T-helper 9 cell (primary cell): ENCODE data around the gene KLHL11.

Source experiments
- DNase-seq: peaks from one replicate; pipeline ENCODE4 v3.0.0-alpha.2; 2020
- total RNA-seq, 2 donors: gene quantifications; one replicate each; lab custom pipeline; 2026; lab: John Stamatoyannopoulos, UW

KLHL11 gene
- 47.0 to 65.9 reads per million in 2 donors for total RNA-seq

- peak; percentile 85 for DNase-seq
These were observed at the start of gene KLHL11 for GRCh38 chr17:41864836-41865595. TSS of gene KLHL11 (minus strand) at chr17:41865423. CDS start at chr17:41865370, 53 bp downstream.

DNA sequence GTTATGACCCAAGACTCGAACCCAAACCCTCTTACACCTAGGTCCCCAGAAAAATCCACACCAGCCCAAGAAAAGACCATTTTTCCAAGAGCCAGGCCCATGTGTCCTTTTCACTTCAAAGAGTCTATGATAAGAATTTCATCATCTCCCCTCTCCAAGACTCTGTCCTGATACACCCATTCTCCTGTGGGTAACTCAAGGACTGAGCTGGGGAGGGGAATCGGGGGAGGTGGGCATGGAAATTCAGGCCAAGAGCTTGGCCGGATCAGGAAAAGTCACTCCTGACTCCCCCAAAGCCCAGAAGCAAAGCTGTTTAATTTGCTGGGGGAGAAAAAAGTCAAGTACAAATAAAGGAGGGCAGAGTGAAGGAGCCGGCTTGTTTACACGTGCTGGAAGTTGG lies 49.8 kb upstream of the KLHL11 start:
- no peak for DNase-seq

DNA sequence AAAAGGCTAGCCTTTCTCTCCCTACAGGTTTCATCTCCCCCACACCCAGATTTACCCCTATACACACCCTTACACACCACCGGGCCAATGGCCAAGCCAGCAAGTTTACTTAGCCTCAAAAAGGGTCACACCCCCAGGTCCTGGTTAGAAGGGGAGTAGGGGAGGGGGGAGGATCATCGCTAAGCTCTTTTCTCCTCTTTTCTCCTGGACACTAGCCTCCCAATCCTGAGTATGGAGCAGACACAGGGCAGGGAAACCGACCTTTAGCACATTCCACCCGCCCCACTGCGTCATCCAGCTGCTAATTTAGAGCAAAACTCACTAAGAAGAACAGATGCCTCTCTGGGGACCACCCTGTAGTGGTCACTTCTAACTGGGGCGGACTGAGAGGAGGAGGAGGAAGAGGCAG lies 49.1 kb upstream of the KLHL11 start:
- DNase-seq = no peak

- DNase-seq = no peak
These were observed 48.6 kb upstream of the KLHL11 start for GRCh38 chr17:41913798-41914197.

GRCh38 chr17:41912925-41913324 lies 47.7 kb upstream of the KLHL11 start:
- no peak for DNase-seq

DNA sequence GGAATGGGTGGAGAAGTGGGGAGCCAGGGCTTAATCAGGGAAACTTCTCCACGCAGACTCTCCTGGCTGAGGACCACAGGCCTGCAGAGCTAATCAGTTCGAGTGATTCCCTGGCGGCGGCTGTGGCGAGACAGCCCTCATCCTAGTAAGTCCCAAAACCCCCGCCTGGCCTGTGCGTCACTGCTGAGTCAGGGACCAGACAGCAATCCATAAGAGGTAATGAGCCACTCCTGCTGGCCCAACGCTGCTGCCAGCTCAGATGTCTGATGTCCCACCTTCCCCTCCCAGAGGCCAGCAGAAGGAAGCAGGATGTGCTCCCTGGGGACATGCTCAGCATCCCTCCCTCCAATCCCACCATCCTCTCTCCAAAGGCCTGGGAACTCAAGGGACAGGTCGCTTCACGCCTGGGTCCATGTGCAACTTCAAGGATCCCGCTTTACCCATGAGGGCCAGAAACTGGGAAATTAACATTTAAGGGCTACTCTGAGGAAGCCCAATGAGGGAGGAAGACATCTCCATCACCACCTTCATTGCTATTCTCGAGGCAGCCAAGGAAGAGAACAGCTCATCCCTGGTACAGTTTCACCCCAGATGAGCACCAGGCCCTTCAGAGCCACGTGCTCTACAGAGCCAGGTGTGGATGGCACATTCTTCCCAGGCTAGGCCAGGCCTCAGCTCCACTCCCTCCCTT lies 45.6 kb upstream of the KLHL11 start:
- DNase-seq = no peak

GRCh38 chr17:41909088-41909487 lies 43.9 kb upstream of the KLHL11 start:
- no peak for DNase-seq

DNA sequence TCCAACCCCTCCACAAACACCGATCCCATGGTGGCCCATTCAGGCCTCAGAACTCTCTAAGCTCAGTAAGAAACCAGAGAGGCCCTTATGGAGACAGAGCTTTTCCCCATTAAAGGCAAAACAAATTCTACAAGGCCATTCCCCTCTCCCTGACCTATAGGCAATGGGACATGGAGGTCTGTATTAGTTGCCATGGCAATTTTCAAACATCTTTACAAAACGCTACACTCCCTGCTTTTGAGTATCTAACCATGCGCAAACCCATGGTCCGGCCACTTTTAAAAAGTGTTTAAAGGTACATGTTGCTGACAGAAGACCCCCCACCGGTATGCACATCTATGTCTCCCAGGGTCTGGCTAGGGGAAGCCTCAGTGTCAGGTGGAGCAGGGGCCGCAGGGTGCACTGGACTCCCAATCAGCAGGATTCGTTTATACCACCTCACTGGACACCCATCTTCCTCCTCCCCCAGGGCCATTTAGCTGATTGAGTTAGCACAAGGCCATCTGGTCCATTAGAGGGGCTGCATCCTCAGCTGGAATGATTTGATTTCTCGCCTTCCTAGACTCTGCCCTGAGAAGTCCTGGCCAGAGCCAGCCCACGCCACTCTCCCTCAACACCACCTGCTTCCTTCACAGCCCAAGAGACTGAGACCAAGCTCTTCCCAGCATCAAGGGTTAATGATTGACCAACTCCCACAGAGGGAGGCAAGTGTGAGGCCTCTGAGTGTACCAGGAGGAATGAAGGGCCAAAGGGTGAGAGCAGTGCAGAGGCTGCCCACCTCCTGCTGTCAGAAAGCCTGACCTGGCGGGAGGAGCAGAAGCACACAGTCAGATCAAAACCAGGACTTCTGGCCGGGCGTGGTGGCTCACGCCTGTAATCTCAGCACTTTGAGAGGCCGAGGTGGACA lies 42.7 kb upstream of the KLHL11 start:
- no peak for DNase-seq

GRCh38 chr17:41907185-41907556 lies 41.9 kb upstream of the KLHL11 start:
- no peak for DNase-seq

DNA sequence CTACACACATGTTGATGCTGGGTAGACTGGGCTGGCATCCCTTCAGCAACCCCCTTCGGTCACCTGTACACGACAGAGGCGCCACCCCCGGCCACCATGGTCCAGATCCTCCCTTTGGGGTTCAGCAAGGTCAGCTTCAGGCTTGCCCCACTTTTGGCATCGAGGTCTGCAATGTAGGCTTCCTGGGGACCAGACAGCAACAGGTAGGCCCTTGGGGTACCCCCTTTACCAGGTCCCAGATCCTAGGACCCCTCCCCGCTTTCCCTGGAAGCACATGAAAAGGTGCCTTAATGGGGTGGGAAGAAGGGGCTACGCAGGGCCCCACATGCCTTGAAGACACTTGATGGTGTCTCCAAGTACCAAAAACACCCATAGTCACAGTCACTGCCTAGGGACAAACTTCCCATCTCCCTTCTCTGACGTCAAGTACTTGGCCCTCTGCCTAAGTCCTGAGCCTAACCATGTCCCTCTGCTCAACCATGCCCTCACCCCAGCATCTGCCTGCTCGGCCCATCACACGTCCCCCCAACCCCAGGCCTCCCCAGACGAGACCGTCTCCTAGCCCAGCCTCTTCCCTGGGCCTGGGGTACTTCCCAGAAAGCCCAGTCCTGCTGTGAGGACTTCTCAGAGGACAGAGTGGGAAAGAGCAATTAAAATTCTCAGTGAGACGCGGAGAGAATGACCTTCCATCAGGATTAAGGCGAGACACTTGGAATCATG lies 41.4 kb upstream of the KLHL11 start:
- no peak for DNase-seq

- no peak for DNase-seq
These were observed 39.9 kb upstream of the KLHL11 start for GRCh38 chr17:41905172-41905571.

DNA sequence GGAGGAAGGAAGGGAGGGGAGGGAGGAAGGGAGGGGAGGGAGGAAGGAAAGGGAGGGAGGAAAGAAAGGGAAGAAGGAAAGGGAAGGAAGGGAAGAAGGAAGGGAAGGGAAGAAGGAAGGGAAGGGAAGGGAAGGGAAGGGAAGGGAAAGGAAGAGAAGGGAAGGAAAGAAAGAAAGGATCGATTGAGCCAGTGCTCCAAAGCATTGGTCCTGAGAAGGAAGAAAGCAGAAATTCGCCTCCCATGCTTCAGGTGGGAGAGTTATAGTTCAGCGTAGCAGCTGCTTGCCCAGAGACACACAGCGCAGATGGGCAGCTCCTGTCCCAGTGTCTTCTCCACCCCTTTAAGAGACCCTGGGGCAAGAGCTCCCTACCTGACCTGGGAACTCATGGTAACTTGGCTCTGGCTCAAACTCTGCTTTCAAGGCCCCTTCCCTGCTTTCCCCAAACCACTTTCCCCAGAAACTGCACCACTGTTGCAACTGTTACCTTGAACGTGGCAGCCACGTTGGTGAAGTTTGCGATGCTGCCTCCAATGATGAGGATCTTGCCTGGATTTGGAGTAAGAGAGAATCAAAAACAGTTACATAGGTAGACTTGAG lies 39.1 kb upstream of the KLHL11 start:
- no peak for DNase-seq

GRCh38 chr17:41901646-41902045 lies 36.4 kb upstream of the KLHL11 start:
- no peak for DNase-seq

DNA sequence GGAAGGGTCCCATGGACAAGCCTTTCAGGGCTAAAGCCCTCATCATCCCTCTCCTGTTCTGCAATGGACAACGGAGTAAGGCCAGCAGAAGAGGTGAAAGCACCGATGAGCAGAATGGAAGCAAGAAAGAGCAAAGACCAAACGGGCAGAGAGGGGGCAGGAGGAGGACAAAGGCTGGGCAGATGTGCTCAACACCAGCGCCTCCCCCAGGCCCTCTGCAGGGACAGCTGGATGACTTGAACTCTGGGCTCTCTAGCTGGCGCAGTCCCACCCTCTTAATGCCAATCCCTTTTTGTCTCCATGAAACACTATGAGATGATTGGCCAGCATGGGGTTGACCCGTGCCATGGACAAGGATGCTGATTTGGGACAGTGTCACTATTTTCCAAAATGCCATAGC lies 31.5 kb upstream of the KLHL11 start:
- no peak for DNase-seq

DNA sequence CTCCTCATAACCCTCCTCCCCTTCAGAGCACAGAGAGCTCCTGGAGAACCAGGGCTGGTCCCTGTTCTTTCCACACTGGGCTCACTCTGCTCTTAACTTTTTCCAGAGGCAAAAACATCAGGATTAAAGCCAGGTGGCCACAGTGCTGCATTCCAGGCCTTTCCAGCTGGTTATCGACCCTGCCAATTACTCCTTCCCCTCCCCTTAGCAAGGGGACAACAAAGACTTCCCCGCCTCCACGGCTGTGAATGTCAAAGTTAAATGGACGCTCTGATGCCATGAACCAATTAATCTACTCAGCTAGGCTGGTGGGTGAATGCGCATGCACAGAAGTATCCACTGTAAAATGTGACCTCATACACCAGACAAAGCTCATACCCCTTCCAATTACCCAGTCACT lies 30.4 kb upstream of the KLHL11 start:
- DNase-seq = no peak

- DNase-seq = no peak
These were observed 29.6 kb upstream of the KLHL11 start for GRCh38 chr17:41894791-41895331.

DNA sequence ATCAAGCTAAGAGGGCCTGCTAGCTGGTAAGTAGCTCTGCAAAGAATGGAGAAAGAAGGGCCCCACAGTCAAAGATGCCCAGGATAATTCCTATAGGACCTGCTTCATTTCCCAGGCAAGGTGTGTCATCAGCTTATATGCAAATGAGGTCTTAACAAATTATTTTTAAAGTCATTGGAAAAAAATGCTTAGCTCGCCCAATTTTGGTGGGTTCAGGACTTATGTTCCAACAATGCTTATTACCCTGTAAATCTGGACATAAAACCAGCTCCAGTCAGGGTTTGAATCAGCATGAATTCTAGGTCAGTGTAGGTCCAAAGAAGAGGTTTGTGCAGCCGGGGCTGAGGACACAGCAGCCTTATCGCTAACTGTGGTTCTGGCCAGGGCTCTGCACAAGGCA lies 28.2 kb upstream of the KLHL11 start:
- no peak for DNase-seq

DNA sequence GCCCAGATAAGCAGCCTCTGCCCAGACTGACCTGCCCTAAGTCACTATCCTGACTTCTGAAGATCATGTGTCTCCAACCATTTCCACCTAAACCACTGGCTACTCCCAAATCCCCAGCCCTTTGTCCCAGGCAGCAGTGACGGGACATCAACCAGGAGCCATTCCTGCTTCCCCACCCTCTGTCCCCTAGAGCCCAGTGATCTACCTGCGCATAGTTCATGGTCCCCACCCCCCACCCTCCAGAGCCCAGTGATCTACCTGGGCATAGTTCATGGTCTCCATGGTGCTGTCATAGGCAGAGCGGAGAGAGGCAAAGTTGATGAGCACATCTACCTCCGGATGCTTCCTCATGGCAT lies 26.8 kb upstream of the KLHL11 start:
- no peak for DNase-seq

DNA sequence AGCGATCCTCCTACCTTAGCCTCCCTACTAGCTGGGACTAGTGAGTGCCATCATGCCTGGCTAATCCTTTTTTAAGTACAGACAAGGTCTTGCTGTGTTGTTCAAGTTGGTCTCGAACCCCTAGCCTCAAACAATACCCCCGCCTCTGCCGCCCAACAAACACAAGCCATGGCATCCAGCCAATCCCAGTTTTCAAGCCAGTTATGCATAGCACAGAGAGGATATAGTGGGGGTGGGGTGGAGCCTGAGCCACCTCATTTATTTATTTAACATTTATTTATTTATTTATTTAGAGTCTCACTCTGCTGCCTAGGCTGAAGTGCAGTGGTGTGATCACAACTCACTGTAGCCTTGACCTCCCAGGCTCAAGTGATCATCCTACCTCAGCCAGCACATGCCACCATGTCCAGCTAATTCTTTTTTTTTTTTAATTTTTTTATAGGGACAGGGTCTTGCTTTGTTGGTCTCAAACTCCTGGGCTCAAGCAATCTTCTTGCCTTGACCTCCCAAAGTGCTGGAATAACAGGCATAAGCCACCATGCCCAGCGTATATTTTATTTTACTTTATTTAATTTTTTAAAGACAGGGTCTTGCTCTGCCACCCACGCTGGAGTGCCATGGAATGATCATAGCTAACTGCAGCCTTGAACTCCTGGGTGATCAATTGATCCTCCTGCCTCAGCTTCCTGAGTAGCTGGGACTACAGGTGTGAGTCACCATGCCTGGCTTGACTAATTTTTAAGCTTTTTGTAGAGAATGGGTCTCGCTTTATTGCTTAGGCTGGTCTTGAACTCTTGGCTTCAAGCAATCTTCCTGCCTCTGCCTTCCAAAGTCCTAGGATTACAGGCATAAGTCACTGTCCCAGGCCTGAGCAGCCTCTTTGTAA lies 26.2 kb upstream of the KLHL11 start:
- DNase-seq = no peak

- no peak for DNase-seq
These were observed 23.2 kb upstream of the KLHL11 start for GRCh38 chr17:41888332-41888965.

- DNase-seq = no peak
These were observed 20.5 kb upstream of the KLHL11 start for GRCh38 chr17:41885733-41886132.
